Mesendoderm (in vitro differentiated cells): ENCODE data around the gene HTR7.

ENCODE experiments used
- DNase-seq: peaks from one replicate; pipeline ENCODE4 v3.0.0; 2013
- H2AK5ac ChIP-seq: 2 replicates; pipeline ENCODE4 v1.6.1; 2013; ENCODE audit warnings: low read length, inconsistent platforms
- H2BK120ac ChIP-seq: 2 replicates; pipeline ENCODE4 v1.6.1; 2013; ENCODE audit warnings: low read depth, mild to moderate bottlenecking, low read length, moderate library complexity, mixed read lengths
- H2BK15ac ChIP-seq: replicated peaks from 2 replicates; pipeline ENCODE4 v1.6.1; 2013; ENCODE audit warnings: low read depth, mild to moderate bottlenecking, moderate library complexity
- H2BK5ac ChIP-seq: 2 replicates; pipeline ENCODE4 v1.6.1; 2013; ENCODE audit warnings: low read length, inconsistent platforms
- H3K18ac ChIP-seq: 2 replicates; pipeline ENCODE4 v1.6.1; 2013; ENCODE audit warnings: mild to moderate bottlenecking, low read length, mixed read lengths
- H3K23ac ChIP-seq: one replicate; pipeline ENCODE4 v1.6.1; 2013; ENCODE audit warnings: low read length
- H3K27ac ChIP-seq: 2 replicates; pipeline ENCODE4 v1.5.1; 2013; ENCODE audit warnings: low read depth, mild to moderate bottlenecking, inconsistent platforms, low read length, moderate library complexity
- H3K27me3 ChIP-seq: 2 replicates; pipeline ENCODE4 v1.6.1; 2013; ENCODE audit warnings: low read length, control low read depth, mild to moderate bottlenecking, inconsistent platforms; ENCODE audit not compliant: insufficient read depth, poor library complexity
- H3K36me3 ChIP-seq: 2 replicates; pipeline ENCODE4 v1.6.1; 2013; ENCODE audit warnings: low read length, inconsistent platforms; ENCODE audit not compliant: control insufficient read depth, insufficient read depth
- H3K4ac ChIP-seq: one replicate; pipeline ENCODE4 v1.6.1; 2013; ENCODE audit warnings: low read depth, mild to moderate bottlenecking, low read length, moderate library complexity
- H3K4me1 ChIP-seq: 2 replicates; pipeline ENCODE4 v1.6.1; 2013; ENCODE audit warnings: low read depth, low read length, inconsistent platforms; ENCODE audit not compliant: control insufficient read depth
- H3K4me2 ChIP-seq: 2 replicates; pipeline ENCODE4 v1.6.1; 2013; ENCODE audit warnings: low read length
- H3K4me3 ChIP-seq: 2 replicates; pipeline ENCODE4 v1.5.1; 2013; ENCODE audit warnings: mild to moderate bottlenecking, low read length
- H3K56ac ChIP-seq: one replicate; pipeline ENCODE4 v1.6.1; 2013; ENCODE audit warnings: low read length
- H3K79me1 ChIP-seq: 2 replicates; pipeline ENCODE4 v1.6.1; 2013; ENCODE audit warnings: low read length, inconsistent platforms
- H3K79me2 ChIP-seq: 2 replicates; pipeline ENCODE4 v1.6.1; 2013; ENCODE audit warnings: mild to moderate bottlenecking, low read length; ENCODE audit not compliant: control insufficient read depth, insufficient read depth
- H3K9ac ChIP-seq: 2 replicates; pipeline ENCODE4 v1.6.1; 2013; ENCODE audit warnings: low read length, inconsistent platforms
- H4K5ac ChIP-seq: one replicate; pipeline ENCODE4 v1.6.1; 2013; ENCODE audit warnings: low read length
- H4K8ac ChIP-seq: one replicate; pipeline ENCODE4 v1.6.1; 2013; ENCODE audit warnings: low read depth, mild to moderate bottlenecking, control low read depth, low read length, moderate library complexity
- WGBS: extraction: QIAGEN DNeasy Blood & Tissue Kit; methylation state at CpG from one replicate; pipeline ENCODE4 v1.1.7; 2013; ENCODE audit warnings: low lambda C conversion rate, missing lambda C conversion rate; ENCODE audit not compliant: insufficient coverage; ENCODE audit errors: extremely low coverage; 5-methylcytosine and 5-hydroxymethylcytosine counted together

HTR7 gene

GRCh38 chr10:90856964-90857634 is 740 bp downstream of the HTR7 start:
- Histone ChIP-seq H4K8ac (no peak overlapping the region), H3K4me2 (peak overlapping the region; percentile 66), H3K18ac (peak overlapping the region; percentile 98), H3K27me3 (no peaks in the 10 kb centered on the region), H2AK5ac (no peak overlapping the region), H3K79me2 (peaks cover 39% of the 10 kb centered on the region), H3K79me1 (no peaks in the 10 kb centered on the region), H3K36me3 (no peaks in the 10 kb centered on the region), H3K56ac (peak overlapping the region; percentile 93), H2BK15ac (no peak overlapping the region), H3K9ac (peak overlapping the region; percentile 81), H2BK120ac (no peak overlapping the region), H3K4ac (peak overlapping the region; percentile 26), H3K4me1 (no peaks in the 10 kb centered on the region), H3K4me3 (peak overlapping the region; percentile 76), H3K27ac (peak overlapping the region; percentile 93), H2BK5ac (no peak overlapping the region), H4K5ac (no peak overlapping the region), H3K23ac (no peak overlapping the region)
- WGBS, result no CpG with 5 or more reads among the region's 59 CpGs
- peak; percentile 69 for DNase-seq

DNA sequence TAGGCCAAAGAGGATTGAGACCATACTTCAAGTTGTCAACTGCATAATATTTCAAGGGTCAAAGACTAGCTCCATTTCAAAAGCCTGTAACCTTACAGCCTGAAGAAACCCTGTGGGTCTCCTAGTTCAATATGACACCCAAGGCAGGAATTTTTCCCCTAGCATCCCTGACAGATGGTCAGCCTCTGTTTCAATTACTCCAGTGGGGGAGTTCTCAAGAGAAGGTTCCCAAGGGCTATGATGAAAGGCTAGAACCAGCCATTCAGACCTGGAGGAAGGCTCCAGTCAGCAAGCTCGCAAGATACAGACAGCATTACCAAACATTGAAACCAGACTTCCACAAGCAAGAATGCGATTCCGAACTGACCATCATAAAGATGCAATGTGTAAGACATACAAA is 1.6 kb downstream of the HTR7 start:
- H3K9ac ChIP-seq, result peak overlapping the region; percentile 81
- WGBS, result no CpG with 5 or more reads among the region's 3 CpGs
- no peak overlapping the region for H3K4ac ChIP-seq
- H3K27me3 ChIP-seq, result no peaks in the 10 kb centered on the region
- no peak overlapping the region for H4K5ac ChIP-seq
- H3K4me1 ChIP-seq, result no peaks in the 10 kb centered on the region
- H3K27ac ChIP-seq, result no peak overlapping the region
- peak overlapping the region; percentile 66 for H3K4me2 ChIP-seq
- no peak overlapping the region for H3K18ac ChIP-seq
- peak overlapping the region; percentile 93 for H3K56ac ChIP-seq
- no peak overlapping the region for H2BK120ac ChIP-seq
- no peaks in the 10 kb centered on the region for H3K36me3 ChIP-seq
- peak; percentile 57 for DNase-seq
- no peaks in the 10 kb centered on the region for H3K79me1 ChIP-seq
- no peak overlapping the region for H3K23ac ChIP-seq
- no peak overlapping the region for H2BK5ac ChIP-seq
- H3K4me3 ChIP-seq, result peak overlapping the region; percentile 76
- H4K8ac ChIP-seq, result no peak overlapping the region
- H2AK5ac ChIP-seq, result no peak overlapping the region
- H3K79me2 ChIP-seq, result peaks cover 44% of the 10 kb centered on the region
- H2BK15ac ChIP-seq, result no peak overlapping the region

GRCh38 chr10:90855126-90855525 is 2.7 kb downstream of the HTR7 start:
- no peaks in the 10 kb centered on the region for H3K36me3 ChIP-seq
- H3K56ac ChIP-seq, result no peak overlapping the region
- H2BK120ac ChIP-seq, result no peak overlapping the region
- H3K23ac ChIP-seq, result no peak overlapping the region
- no peak overlapping the region for H2BK15ac ChIP-seq
- no CpG with 5 or more reads among the region's 3 CpGs for WGBS
- no peak overlapping the region for H3K27ac ChIP-seq
- H3K4me1 ChIP-seq, result no peaks in the 10 kb centered on the region
- no peaks in the 10 kb centered on the region for H3K27me3 ChIP-seq
- H3K4ac ChIP-seq, result no peak overlapping the region
- no peak overlapping the region for H3K4me3 ChIP-seq
- H2AK5ac ChIP-seq, result no peak overlapping the region
- H3K4me2 ChIP-seq, result peak overlapping the region; percentile 8
- H3K79me1 ChIP-seq, result no peaks in the 10 kb centered on the region
- H4K5ac ChIP-seq, result no peak overlapping the region
- no peak overlapping the region for H4K8ac ChIP-seq
- peak overlapping the region; percentile 1 for H3K9ac ChIP-seq
- peaks cover 46% of the 10 kb centered on the region for H3K79me2 ChIP-seq
- no peak overlapping the region for H2BK5ac ChIP-seq
- DNase-seq, result peak; percentile 54
- no peak overlapping the region for H3K18ac ChIP-seq

DNA sequence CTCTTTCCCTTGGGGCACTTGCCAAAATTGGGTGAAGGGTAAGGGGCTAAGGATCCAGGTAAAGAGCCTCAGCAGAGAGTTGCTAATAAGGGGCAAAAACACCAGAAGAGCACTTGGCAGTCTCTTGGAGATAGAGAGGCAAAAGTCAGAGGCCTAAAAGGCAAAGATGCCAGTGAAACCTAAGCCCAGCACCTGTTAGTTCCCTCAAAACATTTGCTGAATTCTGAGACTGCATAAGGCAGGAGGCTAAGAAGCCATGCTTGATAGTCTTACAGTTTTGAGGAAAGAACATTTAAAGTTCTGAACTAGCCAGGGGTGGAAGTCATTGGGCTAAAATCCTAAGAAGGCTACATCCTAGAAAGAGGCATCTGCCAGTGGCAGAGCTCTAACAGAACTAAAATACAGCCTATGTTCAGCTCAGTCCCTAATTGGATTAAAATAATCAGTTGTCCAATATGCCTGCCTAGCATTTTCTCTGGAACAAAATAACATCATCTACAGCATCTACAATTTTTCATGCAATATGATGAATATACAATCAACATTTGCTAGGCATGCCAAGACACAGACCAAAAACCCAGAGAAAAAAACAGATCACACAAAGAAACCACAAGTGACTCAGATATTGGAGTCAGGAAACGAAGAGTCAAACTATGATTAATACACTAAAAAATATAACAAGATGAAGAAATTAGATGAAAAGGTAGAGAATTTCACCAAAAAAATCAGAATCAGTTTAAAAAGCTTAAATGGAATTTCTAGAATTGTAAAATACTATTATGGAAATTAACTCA is 7.7 kb downstream of the HTR7 start:
- no peak for DNase-seq
- Histone ChIP-seq H4K8ac (no peak overlapping the region), H2BK120ac (no peak overlapping the region), H2BK15ac (no peak overlapping the region), H3K36me3 (no peaks in the 10 kb centered on the region), H3K79me1 (peaks cover 7% of the 10 kb centered on the region), H2BK5ac (no peak overlapping the region), H3K56ac (no peak overlapping the region), H4K5ac (no peak overlapping the region), H3K9ac (no peak overlapping the region), H3K4me2 (no peak overlapping the region), H3K4ac (no peak overlapping the region), H3K79me2 (peaks cover 58% of the 10 kb centered on the region), H3K4me3 (no peak overlapping the region), H3K4me1 (no peaks in the 10 kb centered on the region), H3K23ac (no peak overlapping the region), H3K18ac (no peak overlapping the region), H2AK5ac (no peak overlapping the region), H3K27me3 (no peaks in the 10 kb centered on the region), H3K27ac (no peak overlapping the region)
- WGBS, result no CpG with 5 or more reads among the region's 1 CpG

DNA sequence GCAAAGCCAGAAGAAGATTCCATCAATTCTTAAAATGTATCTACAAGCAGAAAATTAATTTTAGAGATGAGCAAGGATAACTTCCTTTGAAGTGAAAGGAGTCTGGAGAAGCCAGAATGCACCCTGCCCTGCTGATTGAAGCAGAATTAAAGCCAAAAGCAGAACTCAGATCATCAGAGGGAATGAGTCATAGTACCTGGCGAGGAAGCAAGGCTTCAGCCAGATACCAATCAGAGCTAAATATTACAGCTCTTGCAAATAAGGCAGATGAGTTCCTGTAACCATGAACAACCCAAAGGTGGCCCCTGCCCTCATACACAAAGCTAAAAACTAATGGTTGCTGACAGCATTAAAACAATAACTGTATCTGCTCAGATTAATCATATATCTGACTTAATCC is 10.4 kb downstream of the HTR7 start:
- no peak overlapping the region for H2BK15ac ChIP-seq
- peaks cover 13% of the 10 kb centered on the region for H3K79me1 ChIP-seq
- H3K9ac ChIP-seq, result no peak overlapping the region
- no peak overlapping the region for H4K5ac ChIP-seq
- no peak overlapping the region for H3K4ac ChIP-seq
- peaks cover 58% of the 10 kb centered on the region for H3K79me2 ChIP-seq
- H3K4me2 ChIP-seq, result no peak overlapping the region
- H3K4me1 ChIP-seq, result no peaks in the 10 kb centered on the region
- H3K27ac ChIP-seq, result no peak overlapping the region
- H4K8ac ChIP-seq, result no peak overlapping the region
- H2AK5ac ChIP-seq, result no peak overlapping the region
- H3K27me3 ChIP-seq, result no peaks in the 10 kb centered on the region
- H2BK5ac ChIP-seq, result no peak overlapping the region
- H3K56ac ChIP-seq, result no peak overlapping the region
- no peak overlapping the region for H2BK120ac ChIP-seq
- no peak overlapping the region for H3K18ac ChIP-seq
- H3K23ac ChIP-seq, result no peak overlapping the region
- H3K36me3 ChIP-seq, result no peaks in the 10 kb centered on the region
- no peak overlapping the region for H3K4me3 ChIP-seq
- WGBS, result no CpG with 5 or more reads among the region's 1 CpG
- DNase-seq, result peak; percentile 68
